GM18498 (cell line): ENCODE measurements around the gene SENP7.
"Not testable (repeated sequence)": the region's sequence is repeated elsewhere in the genome, so short reads cannot be mapped to it uniquely, and the experiment has no call there.

Experiments
- ATAC-seq: cut with Tn5 transposase; IDR thresholded peaks from one replicate; pipeline ENCODE4 v1.9.1; 2021; ENCODE audit warnings: mild to moderate bottlenecking, moderate library complexity; ENCODE audit not compliant: unreplicated experiment

Gene SENP7

GRCh38 chr3:101464235-101464634, 48.8 kb downstream of the SENP7 start:
- ATAC-seq: no peak

GRCh38 chr3:101461451-101461850, 51.6 kb downstream of the SENP7 start:
- no peak for ATAC-seq

GRCh38 chr3:101458387-101458786, 54.6 kb downstream of the SENP7 start:
- ATAC-seq: no peak

- no peak for ATAC-seq
Measured at GRCh38 chr3:101454629-101455028, 58.4 kb downstream of the SENP7 start.

GRCh38 chr3:101453961-101454360, 59.1 kb downstream of the SENP7 start:
- ATAC-seq: no peak

GRCh38 chr3:101438641-101439040, 74.4 kb downstream of the SENP7 start:
- not testable (repeated sequence) for ATAC-seq

- no peak for ATAC-seq
Measured at GRCh38 chr3:101433652-101434051, 79.4 kb downstream of the SENP7 start.

DNA sequence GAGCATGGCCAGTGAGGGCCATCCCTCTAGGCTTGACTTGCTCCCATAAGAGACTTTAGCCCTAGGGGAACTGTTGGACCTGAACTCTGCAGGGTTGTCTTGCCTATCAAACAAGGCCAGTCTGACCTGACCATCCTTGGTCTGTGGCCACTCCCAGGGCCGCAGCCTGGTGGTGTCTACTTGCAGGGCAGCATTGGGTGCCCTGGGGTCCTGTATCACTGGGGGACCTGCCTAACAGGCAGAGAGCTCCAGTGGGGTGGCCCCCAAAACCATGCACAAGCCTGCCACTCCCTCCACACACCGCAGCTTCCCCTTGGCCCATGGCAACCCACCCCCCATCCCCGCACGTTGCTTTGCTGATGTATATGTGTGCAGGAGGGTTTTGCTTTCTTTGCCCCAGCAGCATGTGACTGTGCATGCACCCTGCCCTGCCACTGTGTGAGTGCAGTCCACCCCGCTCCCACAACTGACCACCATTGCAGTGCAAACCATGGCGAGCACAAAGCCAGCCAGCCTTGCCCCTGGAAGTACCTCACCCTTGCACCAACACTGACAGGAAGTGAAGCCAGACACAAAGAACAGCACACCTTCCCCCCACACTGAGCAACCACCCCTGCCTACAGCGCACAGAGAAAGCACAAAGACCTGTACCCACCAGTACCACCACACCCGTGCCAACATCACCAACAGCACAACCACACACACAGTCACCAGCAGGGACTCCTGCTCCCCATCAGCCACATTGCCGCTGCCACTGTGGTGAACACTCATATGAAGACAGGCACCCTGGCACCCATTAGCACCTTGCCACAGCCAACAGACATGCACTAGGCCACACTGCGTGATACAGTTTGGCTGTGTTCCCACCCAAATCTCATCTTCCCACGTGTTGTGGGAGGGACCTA, 88.8 kb downstream of the SENP7 start:
- no peak for ATAC-seq

- ATAC-seq: no peak
Measured at GRCh38 chr3:101418851-101419250, 94.2 kb downstream of the SENP7 start.

DNA sequence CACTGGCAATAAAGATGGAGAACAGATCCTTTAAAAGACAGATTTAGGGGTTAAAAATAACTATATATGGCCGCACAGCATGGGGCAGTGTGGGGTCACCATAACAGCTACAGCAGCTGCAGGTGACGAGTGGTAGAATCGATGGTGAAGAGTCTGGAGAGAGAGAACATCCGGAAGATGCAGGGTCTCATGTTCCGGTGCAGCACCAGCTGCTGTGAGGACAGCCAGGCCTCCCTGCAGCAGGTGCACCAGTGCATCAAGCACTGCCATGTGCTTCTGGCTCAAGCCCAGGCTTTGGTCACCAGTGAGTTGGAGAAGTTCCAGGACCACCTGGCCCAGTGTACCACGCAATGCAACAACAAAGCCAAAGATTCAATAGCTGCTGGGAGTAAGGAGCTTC, 98.9 kb downstream of the SENP7 start:
- ATAC-seq: no peak

GRCh38 chr3:101413656-101414055, 99.4 kb downstream of the SENP7 start:
- ATAC-seq: no peak

DNA sequence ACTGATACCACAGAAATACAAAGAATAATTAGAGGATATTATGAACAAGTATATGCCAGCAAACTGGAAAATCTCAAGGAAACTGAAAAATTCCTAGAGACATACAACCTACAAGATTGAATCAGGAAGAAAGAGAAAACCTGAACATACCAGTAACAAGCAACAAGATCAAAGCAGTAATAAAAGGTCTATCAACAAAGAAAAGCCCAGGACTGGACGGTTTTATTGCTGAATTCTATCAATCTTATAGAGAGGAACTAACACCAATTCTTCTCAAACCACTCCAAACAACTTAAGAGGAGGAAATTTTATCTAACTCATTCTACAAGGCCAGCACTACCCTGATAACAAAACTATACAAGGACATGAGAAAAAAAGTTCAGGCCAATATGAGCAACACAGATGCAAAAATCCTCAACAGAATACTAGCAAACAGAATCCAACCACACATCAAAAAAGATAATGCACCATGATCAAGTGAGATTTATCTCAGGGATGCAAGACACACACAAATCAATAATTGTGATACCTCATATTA, 121.5 kb downstream of the SENP7 start:
- ATAC-seq: no peak

DNA sequence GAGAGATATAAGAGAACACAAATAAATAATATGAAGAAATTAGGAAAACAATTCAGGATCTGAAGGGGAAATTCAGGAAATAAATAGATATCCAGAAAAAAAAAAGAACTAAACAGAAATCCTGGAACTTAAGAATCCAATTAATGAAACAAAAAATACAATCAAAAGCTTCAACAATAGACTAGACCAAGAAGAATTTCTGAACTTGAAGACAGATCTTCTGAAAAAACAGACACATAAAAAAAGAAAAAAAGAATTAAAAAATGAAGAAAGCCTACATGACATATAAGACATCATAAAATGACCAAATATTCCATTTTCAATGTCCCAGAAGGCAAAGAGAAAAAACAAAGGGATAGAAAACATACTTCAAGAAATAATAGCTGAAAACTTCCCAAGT, 124.3 kb downstream of the SENP7 start:
- ATAC-seq: no peak

- ATAC-seq: no peak
Measured at GRCh38 chr3:101387351-101387750, 125.7 kb downstream of the SENP7 start.

- no peak for ATAC-seq
Measured at GRCh38 chr3:101384426-101384825, 128.6 kb downstream of the SENP7 start.

DNA sequence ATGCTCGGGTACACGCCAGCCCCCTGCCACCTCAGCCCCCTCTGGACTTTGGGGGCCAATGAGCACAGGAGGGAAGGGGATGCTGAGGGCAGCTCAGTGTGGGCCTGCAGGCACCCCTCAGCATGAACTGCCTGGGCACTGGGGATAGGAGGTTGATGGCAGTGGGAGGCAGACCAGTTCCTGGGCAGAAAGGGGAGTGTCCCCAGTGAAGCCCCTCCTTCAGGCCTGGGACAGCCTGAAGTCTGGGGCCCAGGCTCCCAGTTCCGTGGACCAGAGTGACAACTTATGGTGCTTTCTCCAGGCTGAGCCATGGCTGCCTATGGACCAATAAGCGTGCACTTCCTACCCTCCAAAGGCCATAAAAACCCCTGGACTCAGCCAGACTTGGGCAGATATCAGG, 129.4 kb downstream of the SENP7 start:
- ATAC-seq: no peak

- no peak for ATAC-seq
Measured at GRCh38 chr3:101383156-101383575, 129.8 kb downstream of the SENP7 start.

GRCh38 chr3:101381809-101382208, 131.2 kb downstream of the SENP7 start:
- no peak for ATAC-seq

DNA sequence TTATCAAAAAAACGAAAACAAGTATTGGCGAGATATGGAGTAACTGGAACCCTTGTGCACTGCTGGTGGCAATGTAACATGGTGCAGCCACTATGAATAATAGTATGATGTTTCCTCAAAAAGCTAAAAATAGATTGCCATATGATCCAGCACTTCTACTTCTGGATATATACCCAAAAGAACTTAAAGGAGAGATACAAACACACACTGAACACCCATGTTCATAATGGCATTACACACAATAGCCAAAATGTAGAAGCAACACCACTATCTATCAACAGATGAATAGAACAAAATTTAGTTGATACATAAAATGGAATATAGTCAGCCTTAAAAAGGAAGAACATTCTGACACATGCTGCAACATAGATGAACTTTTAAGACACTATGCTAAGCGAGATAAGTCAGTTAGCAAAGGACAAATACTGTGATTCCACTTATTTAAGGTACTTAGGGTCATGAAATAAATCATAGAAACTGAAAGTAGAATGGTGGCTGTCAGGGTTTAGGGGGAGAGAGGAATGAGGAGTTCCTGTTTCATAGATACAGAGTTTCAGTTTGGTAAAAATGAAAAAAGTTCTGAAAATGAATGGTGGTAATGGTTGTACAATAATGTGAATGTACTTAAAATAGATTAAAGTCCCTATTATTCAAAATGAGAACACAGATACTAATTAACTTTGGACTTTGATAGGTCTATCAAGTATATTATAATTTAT, 133.2 kb downstream of the SENP7 start:
- ATAC-seq: peak; percentile 95

GRCh38 chr3:101377796-101378195, 135.2 kb downstream of the SENP7 start:
- ATAC-seq: no peak

- no peak for ATAC-seq
Measured at GRCh38 chr3:101377209-101377608, 135.8 kb downstream of the SENP7 start.

- no peak for ATAC-seq
Measured at GRCh38 chr3:101375586-101375985, 137.4 kb downstream of the SENP7 start.
